Ascending aorta (tissue), 2 donors: ENCODE results near the gene TGFBR3. TPM values are rescaled to one million over a fixed set of nuclear protein-coding genes. Genes with fewer than 3 reads are reported as not detected.

Source experiments
- DNase-seq, 2 donors: peaks; one replicate each; pipeline ENCODE4 v3.0.0-alpha.2; 2019; ENCODE audit warnings: low spot score in 2 of 2
- H3K27ac ChIP-seq, 2 donors: fragments of 200-600 bp; sonication (generic); one replicate each; pipeline ENCODE4 v1.5.1; 2016 to 2017; ENCODE audit warnings: mild to moderate bottlenecking in 1 of 2
- H3K27me3 ChIP-seq: fragments of 200-600 bp; sonication (generic); one replicate; pipeline ENCODE4 v1.5.1; 2017
- H3K36me3 ChIP-seq, 2 donors: fragments of 200-600 bp; sonication (generic); one replicate each; pipeline ENCODE4 v1.5.1; 2016
- H3K4me1 ChIP-seq, 2 donors: fragments of 200-600 bp; sonication (generic); one replicate each; pipeline ENCODE4 v1.5.1; 2016 to 2017; ENCODE audit warnings: mild to moderate bottlenecking in 1 of 2
- H3K4me3 ChIP-seq, 2 donors: fragments of 200-600 bp; sonication (generic); one replicate each; pipeline ENCODE4 v1.5.1; 2016 to 2017; ENCODE audit warnings: mild to moderate bottlenecking in 1 of 2
- H3K9me3 ChIP-seq, 2 donors: fragments of 200-600 bp; sonication (generic); one replicate each; pipeline ENCODE4 v1.5.1; 2016
- CTCF ChIP-seq, 3 experiments: fragments of 200-600 bp in 2 of 3; fragments of 450-650 bp in 1 of 3; sonication (generic) in 2 of 3; IDR thresholded peaks; one replicate each; pipeline ENCODE4 v1.5.1; 2016 to 2019; ENCODE audit warnings: antibody characterized with exemption in 3 of 3, mild to moderate bottlenecking in 1 of 3, moderate library complexity in 1 of 3
- intact Hi-C: fragments of 100-400 bp; cut with DNase I; formaldehyde crosslinking; loops from one replicate; pipeline ENCODE4 v1.15.1; 2023
- total RNA-seq: library from RNA; depleted of rRNA; stranded (reverse); fragments of >200 nt; gene quantifications from one replicate; pipeline ENCODE4 v1.1.0, GENCODE V29; 2016

The TGFBR3 gene
- total RNA-seq, 1 donor from 2014 or later: 127 TPM

- intact Hi-C loops: no loop called here
- peaks cover 0 to 20% of the 10 kb centered on the region in 2 donors for H3K4me1 ChIP-seq
- no peak for DNase-seq
- no peaks in the 10 kb centered on the region for H3K9me3 ChIP-seq
- H3K36me3 ChIP-seq: peaks cover 9 to 15% of the 10 kb centered on the region in 2 donors
- no peak overlapping the region for H3K4me3 ChIP-seq
- peak overlapping the region in 1 of 2 donors; percentile 38 for H3K27ac ChIP-seq
- no peak for TF ChIP-seq CTCF (IDR thresholded peaks at IDR 0.05)
- H3K27me3 ChIP-seq: no peaks in the 10 kb centered on the region
Measured at GRCh38 chr1:91685994-91686393, 200.0 kb downstream of the TGFBR3 start.

GRCh38 chr1:91684481-91685196, 201.3 kb downstream of the TGFBR3 start:
- no peak for TF ChIP-seq CTCF (IDR thresholded peaks at IDR 0.05)
- intact Hi-C loops: no loop called here
- no peak overlapping the region for H3K27ac ChIP-seq
- no peaks in the 10 kb centered on the region for H3K27me3 ChIP-seq
- peaks cover 9 to 15% of the 10 kb centered on the region in 2 donors for H3K36me3 ChIP-seq
- no peak for DNase-seq
- H3K4me1 ChIP-seq: peaks cover 0 to 15% of the 10 kb centered on the region in 2 donors
- H3K9me3 ChIP-seq: no peaks in the 10 kb centered on the region
- H3K4me3 ChIP-seq: no peak overlapping the region

GRCh38 chr1:91683598-91683951, 202.4 kb downstream of the TGFBR3 start:
- H3K9me3 ChIP-seq: no peaks in the 10 kb centered on the region
- no peak overlapping the region for H3K27ac ChIP-seq
- peaks cover 9 to 15% of the 10 kb centered on the region in 2 donors for H3K36me3 ChIP-seq
- intact Hi-C loops: no loop called here
- DNase-seq: no peak
- H3K4me1 ChIP-seq: peaks cover 0 to 8% of the 10 kb centered on the region in 2 donors
- no peaks in the 10 kb centered on the region for H3K27me3 ChIP-seq
- no peak overlapping the region for H3K4me3 ChIP-seq
- TF ChIP-seq CTCF (IDR thresholded peaks at IDR 0.05): no peak

GRCh38 chr1:91682882-91683597, 202.9 kb downstream of the TGFBR3 start:
- Histone ChIP-seq H3K9me3 (no peaks in the 10 kb centered on the region), H3K27ac (no peak overlapping the region), H3K4me1 (peaks cover 0 to 5% of the 10 kb centered on the region in 2 donors), H3K27me3 (no peaks in the 10 kb centered on the region), H3K36me3 (peaks cover 9 to 15% of the 10 kb centered on the region in 2 donors), H3K4me3 (no peak overlapping the region)
- TF ChIP-seq CTCF (IDR thresholded peaks at IDR 0.05): no peak
- intact Hi-C loops: no loop called here
- DNase-seq: no peak

GRCh38 chr1:91680556-91681155, 205.3 kb downstream of the TGFBR3 start:
- DNase-seq: no peak
- intact Hi-C loops: no loop called here
- TF ChIP-seq CTCF (IDR thresholded peaks at IDR 0.05): no peak

More at GRCh38 chr1:91680556-91681155, 205.3 kb downstream of the TGFBR3 start:
- Histone ChIP-seq H3K4me3 (no peak overlapping the region), H3K9me3 (no peaks in the 10 kb centered on the region), H3K36me3 (peaks cover 9 to 15% of the 10 kb centered on the region in 2 donors), H3K27ac (no peak overlapping the region), H3K27me3 (no peaks in the 10 kb centered on the region), H3K4me1 (no peaks in the 10 kb centered on the region)
